GM18520 (cell line): Measurements from ENCODE around the gene CDPF1.
"Not testable (repeated sequence)": the region's sequence is repeated elsewhere in the genome, so short reads cannot be mapped to it uniquely, and the experiment has no call there.

ENCODE experiments used
- ATAC-seq: cut with Tn5 transposase; IDR thresholded peaks from one replicate; pipeline ENCODE4 v1.9.1; 2021; ENCODE audit not compliant: unreplicated experiment

The CDPF1 gene

GRCh38 chr22:46281866-46282678 is 32.0 kb upstream of the CDPF1 start:
- ATAC-seq, result no peak

GRCh38 chr22:46280999-46281623 is 31.0 kb upstream of the CDPF1 start:
- peak; percentile 81 for ATAC-seq

DNA sequence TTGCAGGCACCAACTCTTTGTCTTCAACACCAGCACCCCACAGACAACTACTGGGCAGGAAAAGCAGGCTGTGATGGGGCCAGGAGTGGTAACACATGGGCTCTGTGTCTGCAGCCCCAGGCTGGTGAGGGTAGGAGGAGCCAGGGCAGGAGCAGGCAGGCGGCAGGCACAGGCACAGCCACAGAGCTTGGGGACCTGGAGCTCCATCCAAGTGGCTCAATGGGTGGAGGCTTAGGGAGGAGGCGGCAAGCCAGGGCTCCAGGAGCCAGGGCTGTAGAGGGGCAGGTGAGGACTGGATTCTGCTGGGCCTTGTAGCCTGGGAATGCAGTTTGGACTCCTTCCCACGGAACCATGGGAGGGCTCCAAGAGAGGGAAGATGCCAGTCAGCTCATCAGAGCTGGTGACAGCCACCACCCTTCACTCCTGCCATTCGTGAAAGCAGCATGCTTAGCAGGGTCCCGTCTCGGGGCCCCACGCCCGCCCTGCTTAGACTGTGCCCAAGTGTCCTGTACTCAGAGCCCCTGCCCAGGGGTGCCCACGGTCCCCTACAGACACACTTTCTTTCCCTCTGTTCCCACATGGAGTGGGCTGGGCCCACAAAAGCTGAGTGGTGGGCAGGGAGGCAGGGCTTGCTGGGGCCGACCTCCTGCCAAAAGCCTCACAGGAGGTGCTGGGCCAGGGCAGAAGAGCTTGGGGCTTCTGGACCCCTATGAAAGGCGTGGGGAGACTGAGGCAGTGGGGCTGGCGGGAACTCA is 30.1 kb upstream of the CDPF1 start:
- ATAC-seq, result no peak

- no peak for ATAC-seq
These were observed 28.9 kb upstream of the CDPF1 start for GRCh38 chr22:46278656-46279645.

- no peak for ATAC-seq
These were observed 26.5 kb upstream of the CDPF1 start for GRCh38 chr22:46276563-46276962.

DNA sequence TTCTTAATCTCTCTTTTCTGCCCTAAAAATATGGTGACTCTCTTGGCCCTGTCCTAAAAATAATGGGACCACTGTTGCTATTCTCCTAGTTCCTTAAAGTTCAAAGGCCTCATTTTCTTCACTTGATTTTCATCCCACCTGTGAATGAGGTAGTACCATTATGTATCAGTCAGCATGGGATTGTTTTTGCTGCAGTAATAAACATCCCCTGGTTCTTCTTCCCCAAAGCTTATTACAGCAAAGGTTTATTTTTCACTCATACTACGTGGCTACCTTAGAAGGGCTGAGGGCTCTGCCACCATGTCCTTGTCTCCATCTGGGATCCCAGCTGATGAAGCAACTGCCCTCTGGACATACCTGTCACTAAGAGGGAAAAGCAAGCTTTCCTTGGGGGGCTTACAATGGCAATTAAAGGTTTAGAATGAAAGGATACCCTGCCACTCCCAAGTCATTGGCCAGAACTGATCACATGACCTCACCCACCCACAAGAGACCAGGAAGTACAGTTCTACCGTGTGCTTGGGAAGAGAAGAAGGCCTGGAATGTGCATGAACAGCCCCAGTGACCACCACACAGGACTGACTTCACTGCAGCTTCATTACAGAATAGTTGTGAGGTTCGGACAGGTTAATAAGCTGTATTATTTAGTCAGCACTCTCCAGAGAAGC is 25.5 kb upstream of the CDPF1 start:
- no peak for ATAC-seq

GRCh38 chr22:46274381-46274780 is 24.3 kb upstream of the CDPF1 start:
- ATAC-seq, result no peak

DNA sequence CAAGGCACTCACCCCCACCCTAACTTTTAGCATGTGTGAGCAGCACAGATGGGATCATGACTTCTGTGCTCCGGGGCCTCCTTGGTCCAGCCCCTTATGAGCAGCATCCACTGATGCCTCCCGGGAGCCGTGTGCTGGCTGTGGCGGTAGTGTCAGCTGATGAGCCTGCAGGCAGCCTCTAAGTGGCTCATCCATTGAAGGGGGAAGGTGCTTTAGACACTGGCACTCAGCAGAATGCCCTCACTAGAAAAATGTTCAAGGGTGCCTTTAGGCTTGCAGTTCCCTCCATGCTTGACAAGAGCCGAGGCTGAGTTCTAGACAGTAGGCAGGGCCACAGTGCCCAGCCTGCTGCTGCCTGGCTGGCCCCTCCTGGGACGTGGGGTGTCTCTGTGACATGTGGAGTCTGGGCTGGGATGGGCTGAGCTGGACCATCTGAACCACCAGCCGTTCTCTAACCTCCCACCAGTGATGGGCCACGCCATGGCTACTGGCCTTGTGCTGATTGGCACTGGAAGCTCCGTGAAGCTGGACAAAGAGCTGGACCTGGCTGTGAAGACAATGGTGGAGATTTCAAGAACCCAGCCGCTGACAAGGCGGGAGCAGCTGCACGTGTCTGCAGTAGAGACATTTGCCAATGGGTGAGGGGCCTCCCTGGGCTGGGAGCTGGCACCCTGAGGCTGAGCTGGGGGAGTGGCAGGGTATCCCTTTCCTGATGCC is 23.5 kb upstream of the CDPF1 start:
- no peak for ATAC-seq

- ATAC-seq, result no peak
These were observed 22.8 kb upstream of the CDPF1 start for GRCh38 chr22:46272762-46273431.

- no peak for ATAC-seq
These were observed 22.1 kb upstream of the CDPF1 start for GRCh38 chr22:46272196-46272595.

DNA sequence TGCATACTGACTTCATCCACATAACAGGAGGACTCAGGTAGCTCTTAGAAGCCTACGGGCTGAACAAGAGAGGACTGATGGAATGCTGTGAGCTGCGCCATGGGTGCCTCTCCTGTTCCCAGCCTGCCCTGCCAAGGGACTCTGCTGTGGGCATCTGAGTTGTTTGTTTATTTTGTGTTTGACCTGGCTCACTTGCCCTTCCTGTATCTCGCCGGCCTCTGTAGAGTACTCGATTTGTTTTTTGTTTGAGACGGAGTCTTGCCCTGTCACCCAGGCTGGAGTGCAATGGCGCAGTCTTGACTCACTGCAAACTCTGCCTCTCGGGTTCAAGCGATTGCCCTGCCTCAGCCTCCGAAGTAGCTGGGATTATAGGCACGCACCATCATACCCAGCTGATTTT is 19.5 kb upstream of the CDPF1 start:
- ATAC-seq, result no peak

DNA sequence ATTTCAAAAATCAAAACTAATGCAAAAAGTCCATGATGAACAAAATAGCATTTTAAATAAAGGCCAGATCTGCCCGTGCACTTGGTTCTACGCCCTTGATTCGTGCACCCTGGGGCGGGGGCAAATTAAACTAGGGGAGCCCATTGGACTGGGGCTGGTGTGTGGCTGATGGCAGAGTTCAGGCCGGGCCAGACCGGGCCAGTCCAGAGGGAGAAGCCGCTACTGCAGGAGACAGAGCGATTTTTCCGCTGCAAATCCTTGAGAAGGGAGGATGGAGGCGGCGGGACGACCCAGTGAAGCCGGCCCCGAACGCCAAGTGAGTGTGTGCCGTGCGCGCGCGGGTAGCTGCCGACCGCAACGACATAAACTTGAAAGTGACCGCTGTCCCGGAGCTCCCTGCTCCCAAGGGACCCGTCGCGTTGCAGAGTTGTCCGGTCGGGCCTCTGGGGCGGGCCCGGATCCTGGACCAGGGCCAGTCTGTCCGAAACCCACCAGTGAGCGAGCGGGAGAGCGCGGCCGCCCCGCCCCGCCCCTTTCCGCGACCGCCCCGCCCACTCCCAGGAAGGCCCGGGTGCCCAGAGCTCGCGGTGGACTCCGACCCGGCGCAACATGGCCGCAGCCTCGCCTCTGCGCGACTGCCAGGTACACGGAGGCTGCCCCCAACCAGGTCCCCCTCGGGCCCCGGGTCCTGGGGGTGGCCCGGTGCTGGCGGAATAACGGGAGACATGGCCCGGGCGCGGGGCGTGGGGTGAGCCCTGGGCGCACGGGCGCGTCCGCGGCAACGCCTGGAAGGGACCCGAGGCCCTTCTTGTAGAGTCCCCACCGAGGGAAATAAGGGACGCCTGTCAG is 17.6 kb upstream of the CDPF1 start, which contains the start of gene TTC38:
Gene TTC38, plus strand, starts transcription at position 578 of the 849 bp plus-strand sequence. Its CDS starts 32 bp downstream, at position 610.
- peak; percentile 60 for ATAC-seq

GRCh38 chr22:46265627-46266026 is 15.5 kb upstream of the CDPF1 start:
- ATAC-seq, result not testable (repeated sequence)

GRCh38 chr22:46264520-46264919 is 14.4 kb upstream of the CDPF1 start:
- ATAC-seq, result not testable (repeated sequence)

- no peak for ATAC-seq
These were observed 13.1 kb upstream of the CDPF1 start, which contains the start of gene PKDREJ for GRCh38 chr22:46263216-46263590. Gene PKDREJ (minus strand): TSS chr22:46263343. CDS start chr22:46263322, 21 bp downstream.

DNA sequence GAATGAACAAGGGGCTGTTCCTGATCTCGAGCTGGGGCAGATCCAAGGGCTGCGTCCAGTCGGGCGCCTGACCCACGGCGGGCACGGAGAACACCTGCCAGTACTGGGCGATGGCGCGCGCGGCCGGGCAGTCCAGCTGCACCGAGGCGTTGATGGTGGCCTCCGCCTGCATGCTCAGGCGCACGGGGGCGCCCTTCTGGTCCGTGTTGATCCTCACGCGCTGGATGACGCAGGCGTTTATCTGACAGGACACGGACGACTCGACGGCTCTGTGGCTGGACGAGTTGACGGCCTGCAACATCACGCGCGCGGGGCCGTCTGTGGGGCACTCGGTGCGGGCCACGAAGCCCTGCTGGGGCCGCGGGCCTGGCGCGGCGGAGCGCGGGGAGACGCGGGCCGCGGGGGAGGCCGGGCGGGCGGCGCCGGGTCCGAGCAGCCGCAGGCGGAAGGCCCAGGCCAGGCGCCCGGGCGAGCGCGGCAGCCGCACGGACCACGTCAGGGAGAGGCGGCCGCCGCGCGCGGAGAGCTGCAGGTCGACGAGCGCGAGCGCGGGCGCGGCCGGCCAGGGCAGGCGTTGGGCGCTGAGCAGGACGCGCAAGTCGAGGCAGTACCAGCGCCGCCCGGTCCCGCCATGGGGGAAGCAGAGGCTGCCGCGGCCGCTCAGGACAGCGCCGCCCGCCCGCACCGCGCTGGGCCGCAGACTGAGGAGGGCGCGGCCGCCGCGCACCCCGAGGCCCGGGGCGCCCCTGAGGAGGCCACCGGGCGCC is 12.5 kb upstream of the CDPF1 start:
- ATAC-seq, result no peak

DNA sequence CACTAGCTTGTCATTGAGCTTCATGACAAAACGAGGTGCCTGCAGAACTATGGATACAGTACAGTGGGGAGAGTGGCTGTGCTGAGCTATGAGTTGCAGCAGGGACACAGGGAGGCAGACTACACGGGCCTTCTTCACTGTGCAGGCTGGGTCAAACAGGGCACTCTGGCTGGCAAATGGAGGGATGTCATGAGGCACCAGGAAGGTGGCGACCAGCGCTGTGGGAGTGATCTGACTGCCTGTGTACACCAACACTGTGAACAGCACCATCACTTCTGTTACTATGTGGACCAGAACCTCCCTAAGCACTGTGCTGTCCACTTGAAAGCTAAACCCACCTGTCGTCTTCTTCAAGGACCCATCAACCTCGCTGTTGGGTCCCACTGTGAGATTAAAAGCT is 9.9 kb upstream of the CDPF1 start:
- ATAC-seq, result no peak
